Neural progenitor cell (in vitro differentiated cells): ENCODE data around the gene DXO.

Experiments used
- CTCF ChIP-seq: fragments of 200-600 bp; sonication (generic); IDR thresholded peaks from 2 replicates; pipeline ENCODE4 v1.5.1; 2017; ENCODE audit warnings: antibody characterized with exemption, mild to moderate bottlenecking
- EZH2 ChIP-seq: fragments of 200-600 bp; sonication (generic); IDR thresholded peaks from 2 replicates; pipeline ENCODE4 v1.6.1; 2017; ENCODE audit warnings: antibody characterized with exemption, mild to moderate bottlenecking, moderate library complexity
- EZH2phosphoT487 ChIP-seq: fragments of 200-600 bp; sonication (generic); IDR thresholded peaks from 2 replicates; pipeline ENCODE4 v1.6.1; 2017; ENCODE audit warnings: antibody characterized with exemption

GRCh38 chr6:31947864-31948263, 24.1 kb downstream of the DXO start:
- TF ChIP-seq CTCF (no peak), EZH2phosphoT487 (no peak), EZH2 (no peak)
